Lung (tissue), 12 donors: Measurements from ENCODE around the gene ITPR1. TPM values are rescaled to one million over a fixed set of nuclear protein-coding genes. Genes with fewer than 3 reads are reported as not detected.

ENCODE experiments used
- ATAC-seq: fragments of 200-7000 bp; cut with Tn5 transposase; one replicate; pipeline ENCODE4 v1.9.1; 2020; ENCODE audit warnings: moderate number of reproducible peaks; ENCODE audit not compliant: insufficient read depth, low FRiP score
- DNase-seq, 3 donors: peaks; one replicate each; pipeline ENCODE4 v3.0.0-alpha.2; 2013 to 2017
- H3K27ac ChIP-seq, 2 donors: one replicate each; pipeline ENCODE4 v1.5.1; 2013; ENCODE audit warnings: mild to moderate bottlenecking in 2 of 2, moderate library complexity in 2 of 2, control low read depth in 1 of 2, inconsistent platforms in 1 of 2, low read depth in 1 of 2, low read length in 1 of 2
- H3K27me3 ChIP-seq, 3 donors: one replicate each; pipeline ENCODE4 v1.5.1; 2013; ENCODE audit warnings: low read length in 2 of 3; ENCODE audit not compliant: control insufficient read depth in 3 of 3, insufficient read depth in 3 of 3
- H3K36me3 ChIP-seq, 4 donors: one replicate each; pipeline ENCODE4 v1.5.1; 2013; ENCODE audit warnings: low read length in 4 of 4, mild to moderate bottlenecking in 1 of 4, moderate library complexity in 1 of 4; ENCODE audit not compliant: control insufficient read depth in 4 of 4, insufficient read depth in 4 of 4
- H3K4me1 ChIP-seq, 5 donors: one replicate each; pipeline ENCODE4 v1.5.1; 2013; ENCODE audit warnings: low read length in 5 of 5, mild to moderate bottlenecking in 2 of 5, moderate library complexity in 1 of 5; ENCODE audit not compliant: control insufficient read depth in 5 of 5, insufficient read depth in 5 of 5
- H3K4me3 ChIP-seq: one replicate; pipeline ENCODE4 v1.5.1; 2013; ENCODE audit warnings: mild to moderate bottlenecking, control low read depth, moderate library complexity
- H3K9ac ChIP-seq, 2 donors: one replicate each; pipeline ENCODE4 v1.5.1; 2013; ENCODE audit warnings: low read length in 2 of 2, control low read depth in 1 of 2; ENCODE audit not compliant: insufficient read depth in 1 of 2
- H3K9me3 ChIP-seq, 4 donors: one replicate each; pipeline ENCODE4 v1.5.1; 2013; ENCODE audit warnings: low read length in 3 of 4, mild to moderate bottlenecking in 1 of 4, moderate library complexity in 1 of 4; ENCODE audit not compliant: control insufficient read depth in 4 of 4, insufficient read depth in 3 of 4
- CTCF ChIP-seq: IDR thresholded peaks from 2 replicates; pipeline ENCODE4 v1.5.1; 2012; ENCODE audit warnings: mild to moderate bottlenecking; ENCODE audit errors: control extremely low read depth, extremely low read depth
- WGBS, 2 donors: extraction: QIAGEN DNeasy Blood & Tissue Kit; methylation state at CpG; one replicate each; pipeline ENCODE4 v1.1.7; 2013; 5-methylcytosine and 5-hydroxymethylcytosine counted together
- polyA plus RNA-seq, 2 donors: library from polyadenylated mRNA; stranded (reverse); fragments of 200-250 nt; gene quantifications; one replicate each; pipeline ENCODE4 v1.2.1, GENCODE V29; 2013
- total RNA-seq, 2 donors: library from RNA; depleted of rRNA in 1 of 2; stranded (reverse); fragments of >200 nt in 1 of 2; gene quantifications; one replicate each; pipeline ENCODE4 v1.2.1, GENCODE V29; 2014 to 2021
- donor health status: control.
- donor health status: control.
- donor health status: Bipolar disorder and iron deficiency.
- donor health status: healthy.
- donor health status: DM: yes; HTN: yes; CAD: no.

The ITPR1 gene
- total and polyA plus RNA-seq, 4 donors = 12.4 to 152 (median 44.1) TPM

DNA sequence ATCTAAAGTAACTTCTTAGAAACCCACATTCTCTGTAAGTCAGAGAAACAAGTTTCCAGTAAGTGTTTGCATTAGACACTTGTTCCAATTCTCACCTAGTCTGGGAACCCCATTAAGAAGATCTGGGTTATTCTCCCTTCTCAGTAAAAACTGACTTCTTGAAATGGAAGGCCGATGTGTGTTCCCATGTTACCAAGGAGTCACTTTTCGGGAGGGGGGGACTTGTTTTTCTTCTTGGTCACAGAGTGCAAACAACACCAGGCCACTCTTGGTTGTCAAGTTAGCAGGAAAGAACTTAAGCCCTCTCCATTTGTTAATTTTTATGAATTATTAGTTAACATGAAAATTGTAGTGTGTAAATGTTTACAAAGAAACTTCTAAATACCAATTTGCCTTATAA, 55.6 kb downstream of the ITPR1 start:
- no peaks in the 10 kb centered on the region for H3K9me3 ChIP-seq
- no peaks in the 10 kb centered on the region for H3K27me3 ChIP-seq
- TF ChIP-seq CTCF = no peak
- WGBS, 2 donors = 65 to 90% methylated on average over 2 of the region's 2 CpGs
- H3K36me3 ChIP-seq = no peaks in the 10 kb centered on the region
- H3K27ac ChIP-seq = no peak overlapping the region
- no peak overlapping the region for H3K4me3 ChIP-seq
- DNase-seq (peak; percentile 69 to 82 (median 77)), ATAC-seq (no peak)
- H3K4me1 ChIP-seq = peaks cover 4 to 66% (median 39%) of the 10 kb centered on the region in 5 donors
- peak overlapping the region in 1 of 2 donors; percentile 32 for H3K9ac ChIP-seq

DNA sequence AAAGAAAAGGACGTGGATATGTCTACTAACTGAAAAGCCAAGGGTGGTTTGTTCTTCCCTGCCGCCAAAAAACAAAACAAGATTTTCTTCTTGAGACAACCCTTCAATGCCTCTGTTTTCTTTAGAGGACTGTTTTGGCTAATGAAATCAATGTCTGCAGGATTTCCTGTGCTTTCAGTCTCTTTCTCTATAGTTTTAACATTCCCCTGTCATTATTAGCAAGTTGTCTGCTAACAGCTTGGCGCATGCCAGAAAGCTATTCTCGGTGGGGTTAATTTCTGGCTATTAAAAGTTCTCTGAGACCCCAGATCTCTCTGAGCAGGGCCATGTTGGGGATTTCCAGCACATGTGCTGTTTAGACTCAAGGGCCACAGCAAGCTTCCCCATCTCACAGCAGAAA, 56.7 kb downstream of the ITPR1 start:
- DNase-seq (peak; percentile 58 to 77 (median 66)), ATAC-seq (no peak)
- Histone ChIP-seq H3K36me3 (no peaks in the 10 kb centered on the region), H3K9ac (peak overlapping the region in 1 of 2 donors; percentile 32), H3K27ac (no peak overlapping the region), H3K9me3 (no peaks in the 10 kb centered on the region), H3K4me3 (no peak overlapping the region), H3K4me1 (peaks cover 4 to 74% (median 39%) of the 10 kb centered on the region in 5 donors), H3K27me3 (no peaks in the 10 kb centered on the region)
- 63 to 68% methylated on average over 4 of the region's 4 CpGs for WGBS, 2 donors
- TF ChIP-seq CTCF = no peak

GRCh38 chr3:4551051-4551711, 58.0 kb downstream of the ITPR1 start:
- peak overlapping the region in 1 of 2 donors; percentile 53 for H3K9ac ChIP-seq
- peak; percentile 88 to 96 (median 94) for DNase-seq
- H3K36me3 ChIP-seq = no peaks in the 10 kb centered on the region
- no peaks in the 10 kb centered on the region for H3K27me3 ChIP-seq
- TF ChIP-seq CTCF = no peak
- H3K4me1 ChIP-seq = peaks cover 4 to 77% (median 39%) of the 10 kb centered on the region in 5 donors
- peak overlapping the region; percentile 13 to 60 for H3K27ac ChIP-seq
- 77 to 79% methylated on average over 5 of the region's 5 CpGs for WGBS, 2 donors
- H3K4me3 ChIP-seq = no peak overlapping the region
- H3K9me3 ChIP-seq = no peaks in the 10 kb centered on the region
- ATAC-seq = no peak
